SK-N-SH treated with all-trans-retinoic acid at 6 μM for 48 hours (cell line): Measurements from ENCODE around the gene TMEM208.

Experiments
- BACH2 ChIP-seq: fragments of 250-450 bp; sonication (Bioruptor Pico); IDR thresholded peaks from 2 replicates; pipeline ENCODE4 v1.9.0; 2021; ENCODE audit warnings: mild to moderate bottlenecking, borderline replicate concordance
- CSDC2 ChIP-seq: fragments of 250-450 bp; sonication (Bioruptor Pico); IDR thresholded peaks from 2 replicates; pipeline ENCODE4 v1.5.0; 2020; ENCODE audit warnings: mild to moderate bottlenecking, moderate library complexity
- GLIS3 ChIP-seq: fragments of 250-450 bp; sonication (Bioruptor Pico); IDR thresholded peaks from 2 replicates; pipeline ENCODE4 v1.5.0; 2020; ENCODE audit warnings: mild to moderate bottlenecking, moderate library complexity
- ISL1 ChIP-seq: fragments of 250-450 bp; sonication (Bioruptor Pico); IDR thresholded peaks from 2 replicates; pipeline ENCODE4 v2.1.2; 2022; ENCODE audit warnings: mild to moderate bottlenecking, moderate library complexity
- OSR1 ChIP-seq: fragments of 250-450 bp; sonication (Bioruptor Pico); IDR thresholded peaks from 2 replicates; pipeline ENCODE4 v1.8.0; 2022; ENCODE audit warnings: moderate library complexity, mild to moderate bottlenecking, inconsistent platforms
- PATZ1 ChIP-seq: fragments of 250-450 bp; sonication (Bioruptor Pico); IDR thresholded peaks from 2 replicates; pipeline ENCODE4 v1.8.0; 2020; ENCODE audit warnings: mild to moderate bottlenecking, moderate library complexity, borderline replicate concordance
- RARB ChIP-seq: fragments of 250-450 bp; sonication (Bioruptor Pico); IDR thresholded peaks from 2 replicates; pipeline ENCODE4 v1.8.0; 2021; ENCODE audit warnings: mild to moderate bottlenecking, moderate library complexity
- SNAI2 ChIP-seq: fragments of 250-450 bp; sonication (Bioruptor Pico); IDR thresholded peaks from 2 replicates; pipeline ENCODE4 v1.5.0; 2020; ENCODE audit warnings: mild to moderate bottlenecking, moderate library complexity
- TCF4 ChIP-seq: fragments of 250-450 bp; sonication (Bioruptor Pico); IDR thresholded peaks from 2 replicates; pipeline ENCODE4 v1.8.0; 2021; ENCODE audit warnings: mild to moderate bottlenecking, moderate library complexity, borderline replicate concordance
- TSHZ2 ChIP-seq: fragments of 250-450 bp; sonication (Bioruptor Pico); IDR thresholded peaks from 2 replicates; pipeline ENCODE4 v1.5.0; 2020; ENCODE audit warnings: mild to moderate bottlenecking, moderate library complexity
- ZC3H10 ChIP-seq: fragments of 250-450 bp; sonication (Bioruptor Pico); IDR thresholded peaks from 2 replicates; pipeline ENCODE4 v1.5.1; 2021; ENCODE audit warnings: mild to moderate bottlenecking, moderate library complexity
- ZFP30 ChIP-seq: fragments of 450-650 bp; formaldehyde crosslinking; IDR thresholded peaks from 2 replicates; pipeline ENCODE4 v1.5.0; 2022; ENCODE audit warnings: mild to moderate bottlenecking, moderate library complexity
- ZNF70 ChIP-seq: fragments of 450-650 bp; formaldehyde crosslinking; IDR thresholded peaks from 2 replicates; pipeline ENCODE4 v1.5.0; 2020; ENCODE audit warnings: mild to moderate bottlenecking, moderate library complexity
- ZNF8 ChIP-seq: fragments of 450-650 bp; formaldehyde crosslinking; IDR thresholded peaks from 2 replicates; pipeline ENCODE4 v1.5.0; 2020; ENCODE audit warnings: mild to moderate bottlenecking, moderate library complexity

DNA sequence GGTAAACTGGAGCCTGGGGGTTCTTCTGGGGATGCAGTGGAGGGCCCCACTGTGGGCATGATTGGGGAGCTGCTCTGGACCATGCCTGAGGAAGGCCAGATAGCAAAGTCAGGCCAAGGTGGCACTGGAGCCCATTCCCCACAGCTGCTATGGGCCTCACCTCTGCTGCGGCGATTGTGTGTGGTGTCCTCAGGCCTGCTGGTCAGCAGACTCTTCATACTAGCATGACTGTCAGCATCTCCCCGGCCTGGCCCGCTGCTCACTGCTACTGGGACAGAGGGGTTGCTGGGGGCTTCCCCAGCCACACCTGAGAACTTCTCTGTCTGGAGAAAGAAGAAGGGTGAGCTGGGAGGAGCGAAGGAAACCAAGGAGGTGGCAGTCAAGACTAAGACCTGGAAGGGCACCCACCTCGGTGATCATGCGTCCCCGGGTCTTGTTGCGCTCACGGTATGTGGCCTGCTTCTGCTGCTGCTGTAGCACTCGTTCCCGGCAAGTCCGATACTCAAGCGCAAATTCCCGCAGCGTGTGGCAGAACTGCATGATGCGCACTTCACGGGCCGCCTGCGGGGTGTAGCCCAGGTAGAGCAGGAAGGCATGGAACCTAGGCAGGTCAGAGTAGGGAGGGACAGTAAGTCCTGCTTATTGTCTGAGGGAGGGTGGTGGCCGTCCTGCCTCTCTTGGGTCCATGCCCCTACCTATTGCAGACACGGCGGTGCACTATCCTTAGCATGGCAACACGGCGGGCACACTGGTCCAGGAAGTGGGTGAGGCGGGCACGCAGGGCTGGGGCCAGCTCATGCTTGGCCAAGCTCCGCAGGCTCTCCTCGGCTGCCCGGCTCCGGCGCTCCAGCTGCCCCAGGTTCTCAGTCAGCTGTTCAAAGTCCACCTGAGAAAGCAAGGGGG is 3.2 kb downstream of the TMEM208 start:
- TF ChIP-seq GLIS3 (CRISPR knock-in tag) (no peak), PATZ1 (CRISPR knock-in tag) (no peak), TSHZ2 (CRISPR knock-in tag) (no peak), TCF4 (CRISPR knock-in tag) (no peak), SNAI2 (no peak), RARB (CRISPR knock-in tag) (no peak), ZFP30 (CRISPR knock-in tag) (no peak), ZNF8 (no peak), ISL1 (CRISPR knock-in tag) (no peak), OSR1 (CRISPR knock-in tag) (no peak), BACH2 (CRISPR knock-in tag) (no peak), CSDC2 (CRISPR knock-in tag) (no peak), ZNF70 (CRISPR knock-in tag) (no peak), ZC3H10 (CRISPR knock-in tag) (no peak)
